ENCODE results near the gene GPAM.
"Not testable (repeated sequence)": the region's sequence is repeated elsewhere in the genome, so short reads cannot be mapped to it uniquely, and the experiment has no call there.

The GPAM gene

DNA sequence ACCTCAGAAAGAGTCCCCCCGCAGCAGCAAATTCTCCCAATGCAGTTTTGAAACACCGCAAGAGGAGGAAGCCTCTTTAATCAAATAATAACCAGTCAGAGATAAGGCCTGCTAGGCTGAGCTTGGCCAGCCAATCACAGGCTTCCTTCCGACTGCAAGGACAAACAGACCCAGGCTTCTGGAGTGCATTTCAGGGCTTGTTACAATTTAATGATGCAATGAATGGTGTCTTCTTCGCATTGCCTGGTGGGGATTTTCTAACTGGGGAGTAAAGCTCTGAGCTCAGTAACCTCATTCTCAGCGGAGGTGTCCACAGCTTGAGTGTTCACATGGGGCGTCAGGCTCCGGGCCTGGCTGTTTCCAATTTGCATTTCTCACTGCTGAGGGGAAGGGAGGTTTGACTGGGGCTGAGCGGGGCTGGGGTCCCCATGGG is 31.8 kb upstream of the GPAM start:
- DNase-seq (ENCODE audit: low spot score) = no peak

DNA sequence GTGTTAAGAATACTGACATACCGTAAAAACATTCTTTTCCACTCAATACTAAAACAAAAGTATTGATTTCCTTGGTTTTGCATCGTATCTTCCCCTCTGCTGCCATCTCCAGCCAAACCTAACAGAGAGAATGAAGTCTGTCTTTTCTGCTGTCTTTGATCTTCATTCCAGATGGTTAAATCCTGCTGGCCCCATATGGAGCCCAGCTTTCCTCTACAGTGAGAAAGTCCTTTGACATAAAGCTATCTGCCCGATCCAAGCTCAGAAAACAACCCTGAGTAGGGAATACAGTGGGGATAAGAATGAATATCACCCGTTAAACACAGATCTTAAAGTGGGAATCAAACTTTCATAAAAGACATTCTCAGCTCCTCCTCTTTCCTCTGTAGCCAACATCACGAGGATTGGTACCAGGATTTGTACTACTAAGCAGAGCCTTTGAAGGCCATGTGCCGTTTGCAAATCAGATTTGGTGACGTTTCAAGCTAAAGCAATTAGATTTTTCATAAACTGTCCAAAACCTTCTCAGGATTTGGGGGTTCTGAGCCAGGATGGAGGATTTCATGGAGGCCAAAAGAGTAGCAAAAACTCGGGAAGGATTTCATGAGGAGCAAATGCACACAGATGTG is 30.8 kb upstream of the GPAM start:
- no peak for DNase-seq (ENCODE audit: low spot score)

DNA sequence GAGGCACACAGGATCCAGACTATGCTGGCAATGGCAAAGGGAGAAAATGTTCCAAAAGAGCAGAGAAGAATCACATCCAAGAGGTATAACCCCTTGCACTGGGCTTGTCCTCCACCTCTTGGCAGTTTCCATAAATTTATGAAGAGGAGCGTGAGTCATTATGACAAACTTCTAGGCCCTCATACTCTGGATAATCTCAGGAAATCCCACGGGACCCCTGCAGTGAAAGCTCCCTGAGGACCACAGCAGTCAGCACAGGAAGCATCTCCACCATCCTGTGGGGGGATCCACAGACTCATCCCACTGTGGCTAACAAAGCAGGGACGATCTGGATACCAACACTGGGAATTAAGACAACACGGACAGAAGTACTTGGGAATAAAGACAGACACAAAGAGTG is 30.3 kb upstream of the GPAM start:
- no peak for DNase-seq (ENCODE audit: low spot score)

DNA sequence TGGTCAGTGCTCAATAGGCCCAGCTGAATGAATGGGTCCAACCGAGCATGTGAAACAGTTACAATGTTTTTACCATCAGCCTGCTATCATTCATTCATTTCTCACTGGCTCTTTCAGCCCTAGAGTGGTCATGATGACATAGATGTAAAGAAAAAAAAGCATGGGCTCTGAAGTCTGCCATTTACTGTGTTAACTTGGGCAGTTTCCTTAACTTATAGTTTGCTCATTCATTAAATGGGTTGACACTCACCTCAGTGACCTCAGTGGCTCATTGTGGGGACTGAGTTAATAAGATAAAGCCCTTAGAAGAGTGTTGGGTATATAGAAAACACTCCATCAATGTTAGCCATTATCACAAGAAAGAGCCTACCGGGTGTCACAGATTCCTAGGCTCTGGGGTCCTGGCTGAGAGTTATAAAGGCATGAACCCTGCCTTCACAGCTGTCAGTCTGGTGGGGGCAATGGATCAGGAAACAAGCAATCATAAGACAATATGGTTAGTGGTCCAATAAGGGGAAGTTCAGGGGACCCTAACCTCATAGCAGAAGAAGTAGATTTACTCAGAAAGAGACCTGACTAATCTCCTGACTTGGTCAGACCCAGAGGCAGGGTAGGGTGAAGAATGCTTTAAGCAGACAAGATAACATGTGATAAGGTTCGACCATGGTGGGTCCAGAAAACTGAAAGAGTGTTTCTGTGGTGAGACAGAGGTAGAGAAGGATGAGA is 29.7 kb upstream of the GPAM start:
- DNase-seq (ENCODE audit: low spot score) = no peak

GRCh38 chr10:112210666-112211065 is 27.1 kb upstream of the GPAM start:
- DNase-seq (ENCODE audit: low spot score) = no peak

GRCh38 chr10:112209684-112210131 is 26.1 kb upstream of the GPAM start:
- DNase-seq (ENCODE audit: low spot score) = no peak

GRCh38 chr10:112208997-112209396 is 25.4 kb upstream of the GPAM start:
- DNase-seq (ENCODE audit: low spot score) = no peak

DNA sequence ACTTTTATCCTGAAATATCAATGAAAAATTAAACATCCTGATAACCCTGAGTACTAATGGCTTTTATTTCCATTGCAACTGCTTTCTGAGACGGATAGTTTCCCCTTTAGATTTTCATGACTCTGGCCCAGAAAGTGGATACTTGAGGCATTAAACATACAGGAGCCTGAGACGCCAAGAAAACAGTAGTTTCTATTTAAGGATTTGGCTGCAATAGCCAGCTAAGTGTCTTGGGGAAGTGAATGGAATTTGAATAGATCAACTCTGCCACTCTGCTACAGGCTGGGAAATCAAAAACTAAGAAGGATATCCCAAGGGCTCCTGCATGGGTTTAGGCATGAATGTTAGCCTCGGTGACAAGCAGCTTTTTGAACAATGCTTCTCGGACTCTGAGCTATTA is 24.7 kb upstream of the GPAM start:
- no peak for DNase-seq (ENCODE audit: low spot score)

DNA sequence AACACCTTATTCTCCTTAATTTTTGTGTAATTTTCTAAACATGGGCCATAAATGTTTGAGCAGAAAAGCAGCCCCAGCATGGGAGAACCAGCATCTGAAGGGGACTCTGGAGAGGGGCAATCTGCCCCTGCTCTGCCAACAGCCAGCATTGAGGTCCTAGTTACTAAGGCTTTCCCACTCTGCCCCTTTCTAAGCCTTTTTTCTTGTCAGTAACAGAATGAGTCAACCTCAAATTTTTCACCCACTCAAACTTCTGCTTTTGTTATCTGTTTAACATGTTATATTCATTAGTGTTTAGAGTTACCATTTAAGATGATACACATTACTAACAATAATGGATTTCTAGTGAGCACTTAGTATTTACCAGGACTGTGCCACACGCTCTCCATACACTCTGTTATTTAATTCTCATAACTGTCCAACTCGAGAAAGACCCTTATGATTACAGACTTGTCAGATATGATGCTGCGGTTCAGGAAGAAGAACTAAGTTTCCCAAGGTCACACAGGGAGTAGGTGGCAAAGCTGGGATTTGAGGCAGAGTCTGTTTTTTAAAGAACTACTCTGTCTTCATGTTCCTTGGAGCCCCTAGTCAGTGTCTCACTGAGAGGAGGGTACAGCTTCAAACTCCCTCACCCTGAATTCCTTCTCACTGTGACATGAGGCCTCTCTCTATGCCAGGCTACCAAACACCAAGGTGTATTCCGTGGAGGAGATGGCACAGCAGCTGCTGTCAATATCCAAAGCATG is 19.9 kb upstream of the GPAM start:
- DNase-seq (ENCODE audit: low spot score) = no peak

DNA sequence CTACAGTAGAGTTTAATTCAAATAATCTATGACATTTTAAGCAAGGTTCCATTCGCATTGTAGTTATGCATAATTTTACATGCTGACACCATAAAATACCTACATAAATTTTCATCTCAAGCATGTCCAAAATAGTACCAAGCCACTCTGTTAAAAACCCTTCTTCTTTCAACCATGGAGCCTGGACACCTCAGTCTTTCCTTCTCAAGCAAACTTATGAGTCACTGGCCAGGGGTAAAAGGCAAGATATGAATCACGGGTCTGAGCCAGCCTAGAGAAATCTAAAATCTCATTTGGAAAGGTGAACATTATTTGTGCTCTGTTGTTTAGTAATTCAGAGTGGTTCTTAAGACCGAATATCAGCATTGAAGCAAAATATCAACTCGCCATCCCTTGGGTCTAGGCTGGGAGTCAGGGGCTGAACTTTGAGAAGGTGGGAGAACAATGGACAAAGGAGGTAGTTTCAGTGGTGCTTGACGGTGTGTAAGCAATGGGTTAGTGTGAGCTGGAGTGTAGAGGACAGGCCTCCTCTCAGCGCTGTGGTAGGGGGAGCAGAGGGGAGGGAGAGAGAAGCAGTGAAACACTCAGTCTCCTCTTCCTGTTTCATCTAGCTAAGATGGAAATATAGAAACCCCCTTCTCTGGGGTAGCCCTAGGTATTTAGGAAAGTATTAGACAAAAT is 19.1 kb upstream of the GPAM start:
- DNase-seq (ENCODE audit: low spot score) = no peak

- no peak for DNase-seq (ENCODE audit: low spot score)
Measured at GRCh38 chr10:112202076-112202475, 18.5 kb upstream of the GPAM start.

- no peak for DNase-seq (ENCODE audit: low spot score)
Measured at GRCh38 chr10:112201334-112201733, 17.8 kb upstream of the GPAM start.

GRCh38 chr10:112200259-112200658 is 16.7 kb upstream of the GPAM start:
- DNase-seq (ENCODE audit: low spot score) = not testable (repeated sequence)

- not testable (repeated sequence) for DNase-seq (ENCODE audit: low spot score)
Measured at GRCh38 chr10:112197662-112198061, 14.1 kb upstream of the GPAM start.

GRCh38 chr10:112195224-112195623 is 11.7 kb upstream of the GPAM start:
- DNase-seq (ENCODE audit: low spot score) = no peak

- DNase-seq (ENCODE audit: low spot score) = no peak
Measured at GRCh38 chr10:112191791-112192190, 8.2 kb upstream of the GPAM start.

GRCh38 chr10:112191041-112191590 is 7.6 kb upstream of the GPAM start:
- no peak for DNase-seq (ENCODE audit: low spot score)

GRCh38 chr10:112189465-112189864 is 5.9 kb upstream of the GPAM start:
- no peak for DNase-seq (ENCODE audit: low spot score)

GRCh38 chr10:112187527-112187926 is 4.0 kb upstream of the GPAM start:
- no peak for DNase-seq (ENCODE audit: low spot score)

- DNase-seq (ENCODE audit: low spot score) = no peak
Measured at GRCh38 chr10:112185959-112186358, 2.4 kb upstream of the GPAM start.

DNA sequence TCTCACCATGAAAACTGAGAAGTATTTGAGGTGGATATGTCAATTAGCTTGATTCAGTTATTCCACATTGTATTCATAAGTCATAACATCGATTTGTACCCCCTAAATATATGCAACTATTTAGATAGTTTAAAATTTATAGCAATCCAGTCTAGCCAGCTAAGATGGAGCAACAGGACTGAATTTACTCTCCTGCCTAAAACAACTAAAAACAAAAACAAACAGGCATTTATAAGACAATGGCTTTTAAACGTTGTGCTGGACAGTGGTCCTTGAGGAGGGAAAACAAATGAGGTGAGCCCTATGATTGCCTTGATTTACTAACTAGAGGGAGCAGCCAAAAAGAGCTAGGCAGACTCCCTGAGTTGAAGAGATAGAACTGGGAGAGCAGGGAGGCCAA is 814 bp upstream of the GPAM start:
- DNase-seq (ENCODE audit: low spot score) = no peak

DNA sequence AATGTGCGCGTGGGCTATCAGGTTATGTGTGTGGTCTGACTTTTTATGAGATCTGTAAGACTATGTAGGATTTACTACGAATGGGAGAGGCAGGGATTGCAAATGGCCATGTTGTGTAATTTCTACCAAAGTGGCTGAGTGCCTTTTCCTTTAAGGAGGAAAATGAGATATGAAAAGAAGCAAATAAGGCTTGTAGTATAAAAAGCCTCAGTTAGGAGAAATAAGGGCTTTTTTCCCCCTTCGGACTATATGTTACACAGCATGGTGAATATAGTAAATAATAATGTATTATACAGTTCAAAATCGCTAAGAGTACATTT is 447 bp upstream of the GPAM start:
- DNase-seq (ENCODE audit: low spot score) = no peak

All from SW480 (cell line).